Prostate gland (tissue), 2 donors: Measurements from ENCODE around the gene EIF4A3. TPM values are rescaled to one million over a fixed set of nuclear protein-coding genes. Genes with fewer than 3 reads are reported as not detected.

Experiments
- DNase-seq: peaks from one replicate; pipeline ENCODE4 v3.0.0-alpha.2; 2019; ENCODE audit warnings: low spot score
- H3K27ac ChIP-seq, 2 donors: fragments of 200-600 bp; sonication (generic); 2 replicates each; pipeline ENCODE4 v1.5.1; 2017 to 2019
- H3K27me3 ChIP-seq: fragments of 200-600 bp; sonication (generic); replicated peaks from 2 replicates; pipeline ENCODE4 v1.5.1; 2019; ENCODE audit not compliant: insufficient read depth
- H3K36me3 ChIP-seq, 2 donors: fragments of 200-600 bp; sonication (generic); 1 replicate in 1 of 2; 2 replicates in 1 of 2; pipeline versions ENCODE4 v1.5.1 to v1.8.1; 2017 to 2019
- H3K4me1 ChIP-seq: fragments of 200-600 bp; sonication (generic); replicated peaks from 2 replicates; pipeline ENCODE4 v1.5.1; 2019
- H3K4me3 ChIP-seq, 2 donors: fragments of 200-600 bp; sonication (generic); 2 replicates each; pipeline ENCODE4 v1.5.1; 2017 to 2019
- H3K9me3 ChIP-seq: fragments of 200-600 bp; sonication (generic); 2 replicates; pipeline ENCODE4 v1.5.1; 2017
- POLR2A ChIP-seq: fragments of 450-650 bp; IDR thresholded peaks from one replicate; pipeline ENCODE4 v1.6.1; 2016; ENCODE audit warnings: antibody characterized with exemption, mild to moderate bottlenecking
- POLR2AphosphoS5 ChIP-seq: sonication (generic); formaldehyde crosslinking; IDR thresholded peaks from one replicate; pipeline ENCODE4 v1.6.1; 2017; ENCODE audit warnings: antibody characterized with exemption
- WGBS: methylation state at CpG from one replicate; pipeline ENCODE4 v1.1.5; 2018; 5-methylcytosine and 5-hydroxymethylcytosine counted together
- intact Hi-C: fragments of 100-400 bp; cut with DNase I; formaldehyde crosslinking; loops from one replicate; pipeline ENCODE4 v1.14.2; 2022
- total RNA-seq, 2 donors: library from RNA; depleted of rRNA; stranded (reverse); fragments of >200 nt; gene quantifications; one replicate each; pipeline ENCODE4 v1.1.0, GENCODE V29; 2016
- TF ChIP-seq, protein P1 (sequence below), 4 experiments: fragments of 200-600 bp in 2 of 4; fragments of 450-650 bp in 2 of 4; sonication (generic) in 2 of 4; IDR thresholded peaks; 1 replicate in 3 of 4; 2 replicates in 1 of 4; pipeline ENCODE4 v1.5.1; 2016 to 2019; ENCODE audit warnings: antibody characterized with exemption in 4 of 4, mild to moderate bottlenecking in 2 of 4, moderate library complexity in 2 of 4

The EIF4A3 gene
- total RNA-seq, result 10 to 100 TPM; 69.7 to 72.9 TPM

- peak; percentile 100 for TF ChIP-seq POLR2AphosphoS5
- TF ChIP-seq POLR2A, result peak; percentile 95
- TF ChIP-seq, protein P1, sequence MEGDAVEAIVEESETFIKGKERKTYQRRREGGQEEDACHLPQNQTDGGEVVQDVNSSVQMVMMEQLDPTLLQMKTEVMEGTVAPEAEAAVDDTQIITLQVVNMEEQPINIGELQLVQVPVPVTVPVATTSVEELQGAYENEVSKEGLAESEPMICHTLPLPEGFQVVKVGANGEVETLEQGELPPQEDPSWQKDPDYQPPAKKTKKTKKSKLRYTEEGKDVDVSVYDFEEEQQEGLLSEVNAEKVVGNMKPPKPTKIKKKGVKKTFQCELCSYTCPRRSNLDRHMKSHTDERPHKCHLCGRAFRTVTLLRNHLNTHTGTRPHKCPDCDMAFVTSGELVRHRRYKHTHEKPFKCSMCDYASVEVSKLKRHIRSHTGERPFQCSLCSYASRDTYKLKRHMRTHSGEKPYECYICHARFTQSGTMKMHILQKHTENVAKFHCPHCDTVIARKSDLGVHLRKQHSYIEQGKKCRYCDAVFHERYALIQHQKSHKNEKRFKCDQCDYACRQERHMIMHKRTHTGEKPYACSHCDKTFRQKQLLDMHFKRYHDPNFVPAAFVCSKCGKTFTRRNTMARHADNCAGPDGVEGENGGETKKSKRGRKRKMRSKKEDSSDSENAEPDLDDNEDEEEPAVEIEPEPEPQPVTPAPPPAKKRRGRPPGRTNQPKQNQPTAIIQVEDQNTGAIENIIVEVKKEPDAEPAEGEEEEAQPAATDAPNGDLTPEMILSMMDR (IDR thresholded peaks at IDR 0.05), result peak in 2 of 4 experiments; percentile 33 to 42
- under 1% methylated on average over 56 of the region's 90 CpGs for WGBS
- Histone ChIP-seq H3K9me3 (no peaks in the 10 kb centered on the region), H3K4me1 (no peaks in the 10 kb centered on the region), H3K36me3 (peaks cover 5 to 6% of the 10 kb centered on the region in 2 donors), H3K27me3 (no peaks in the 10 kb centered on the region), H3K27ac (peak within 1 kb of the TSS; percentile 96), H3K4me3 (peak within 1 kb of the TSS; percentile 83 to 89)
- DNase-seq, result peak; percentile 99
- intact Hi-C loops, result loop anchor here (1.0 kb wide), 1 partner anchor 46 kb away; the partner anchor contains the start of gene GAA
These were observed at the start of gene EIF4A3 for GRCh38 chr17:80147035-80147822. EIF4A3 (minus strand) TSS chr17:80147128; CDS start chr17:80146961, 167 bp downstream.

GRCh38 chr17:80196652-80197051 is 49.7 kb upstream of the EIF4A3 start:
- no peaks in the 10 kb centered on the region for H3K36me3 ChIP-seq
- TF ChIP-seq POLR2A, result no peak
- no peak for TF ChIP-seq POLR2AphosphoS5
- TF ChIP-seq, protein P1 (IDR thresholded peaks at IDR 0.05), result no peak
- intact Hi-C loops, result no loop called here
- no peaks in the 10 kb centered on the region for H3K9me3 ChIP-seq
- no peak overlapping the region for H3K4me3 ChIP-seq
- H3K27me3 ChIP-seq, result no peaks in the 10 kb centered on the region
- WGBS, result 86% methylated on average over 7 of the region's 7 CpGs
- peaks cover 4% of the 10 kb centered on the region for H3K4me1 ChIP-seq
- no peak for DNase-seq
- H3K27ac ChIP-seq, result no peak overlapping the region

DNA sequence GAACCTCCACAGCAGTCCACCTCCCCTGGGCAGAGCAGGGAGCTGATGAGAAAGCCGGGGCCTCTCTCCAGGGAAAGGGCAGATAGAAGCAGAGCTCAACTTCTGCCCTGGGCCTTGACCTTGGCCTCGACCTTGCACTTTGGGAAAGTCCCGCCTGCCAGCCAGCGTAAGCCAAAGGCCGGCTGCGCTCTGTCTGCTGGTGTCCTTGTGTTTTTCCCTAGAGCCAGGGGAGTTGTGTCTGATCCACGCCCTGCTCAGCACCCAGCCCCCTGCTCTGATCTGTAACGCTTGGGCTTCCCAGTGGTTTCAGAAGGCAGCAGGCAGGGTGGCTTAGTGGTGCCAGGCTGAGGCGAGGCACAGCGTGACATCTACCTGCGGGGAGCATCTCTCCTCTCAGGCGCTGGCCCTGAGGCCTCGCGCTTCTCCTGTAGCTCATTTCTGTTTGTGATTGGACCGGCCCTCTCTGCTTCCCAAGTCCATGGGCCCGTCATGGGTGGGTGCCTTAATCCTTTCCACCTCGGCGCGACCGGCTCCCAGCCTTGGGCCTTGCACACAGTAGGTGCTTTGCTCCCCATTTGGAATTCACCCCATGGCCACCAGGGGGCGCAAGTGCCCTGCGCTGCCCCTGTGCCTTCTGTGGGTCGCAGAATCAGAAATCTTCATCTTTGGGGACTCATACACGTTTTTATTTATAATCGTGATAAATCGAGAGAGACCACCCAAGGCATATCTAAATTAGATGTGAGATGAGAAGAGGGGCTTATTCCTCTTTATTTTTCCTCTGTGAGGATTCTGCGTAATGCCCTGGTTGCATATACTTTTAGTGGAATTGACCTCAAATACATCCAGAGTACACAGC is 49.0 kb upstream of the EIF4A3 start:
- no peak for DNase-seq
- no peaks in the 10 kb centered on the region for H3K27me3 ChIP-seq
- 70% methylated on average over 22 of the region's 27 CpGs for WGBS
- no peaks in the 10 kb centered on the region for H3K36me3 ChIP-seq
- H3K9me3 ChIP-seq, result no peaks in the 10 kb centered on the region
- no peak overlapping the region for H3K27ac ChIP-seq
- TF ChIP-seq POLR2AphosphoS5 (no peak), POLR2A (no peak)
- TF ChIP-seq, protein P1 (IDR thresholded peaks at IDR 0.05), result peak; percentile 45 to 68 (median 52)
- intact Hi-C loops, result no loop called here
- H3K4me1 ChIP-seq, result peaks cover 4% of the 10 kb centered on the region
- no peak overlapping the region for H3K4me3 ChIP-seq

- peaks cover 4% of the 10 kb centered on the region for H3K4me1 ChIP-seq
- no peak overlapping the region for H3K4me3 ChIP-seq
- no peaks in the 10 kb centered on the region for H3K36me3 ChIP-seq
- intact Hi-C loops, result no loop called here
- no peak for DNase-seq
- 92% methylated on average over 14 of the region's 14 CpGs for whole genome bisulfite sequencing
- TF ChIP-seq, protein P1 (IDR thresholded peaks at IDR 0.05), result no peak
- TF ChIP-seq POLR2AphosphoS5, result no peak
- TF ChIP-seq POLR2A, result no peak
- no peaks in the 10 kb centered on the region for H3K27me3 ChIP-seq
- H3K9me3 ChIP-seq, result no peaks in the 10 kb centered on the region
- no peak overlapping the region for H3K27ac ChIP-seq
These were observed 48.2 kb upstream of the EIF4A3 start for GRCh38 chr17:80195141-80195540.
